ENCODE measurements around the gene CHSY1. TPM values are rescaled to one million over a fixed set of nuclear protein-coding genes. Genes with fewer than 3 reads are reported as not detected.

CHSY1 gene
- total RNA-seq, 4 donors from 2014 or later: 25.6 to 62.8 (median 46.0) TPM

DNA sequence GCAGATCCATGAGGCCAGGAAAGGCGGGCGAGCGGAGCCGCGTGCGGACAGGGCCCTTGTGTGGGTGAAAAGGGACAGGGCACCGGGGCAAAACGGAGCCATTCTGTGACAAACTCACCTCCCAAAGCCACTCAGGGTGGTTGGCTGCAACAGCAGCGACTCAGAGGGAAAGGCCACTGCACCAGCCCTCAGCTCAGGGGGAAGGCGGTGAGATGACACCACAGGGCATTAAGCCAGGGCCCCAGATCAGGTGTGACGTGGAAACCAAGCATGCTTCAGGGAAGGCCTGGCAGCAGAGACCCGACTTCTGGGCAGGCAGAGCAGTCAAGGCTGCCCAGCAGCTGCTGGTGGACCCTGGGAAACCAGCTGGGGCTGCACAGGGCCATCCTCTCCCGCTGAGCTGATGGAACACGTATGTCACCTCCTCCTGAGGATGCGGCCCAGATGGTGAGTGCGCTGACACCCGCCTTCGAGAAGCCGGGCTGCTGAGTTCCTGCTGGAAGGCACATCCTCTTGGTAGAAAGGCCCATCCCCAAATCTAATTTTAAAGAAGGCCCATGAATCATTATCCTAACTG lies 82.3 kb downstream of the CHSY1 start:
- Histone ChIP-seq H3K9me3 (peaks cover 0 to 17% of the 10 kb centered on the region in 2 donors), H3K27ac (peak overlapping the region in 1 of 2 donors; percentile 10), H3K4me1 (no peaks in the 10 kb centered on the region), H3K27me3 (no peaks in the 10 kb centered on the region), H3K4me3 (no peak overlapping the region), H3K36me3 (no peaks in the 10 kb centered on the region)
- intact Hi-C loops (cut with DNase I; ENCODE audit: low total_unique reads): no loop called here
- no peak for DNase-seq
- TF ChIP-seq CTCF (IDR thresholded peaks at IDR 0.05) (no peak), POLR2A (IDR thresholded peaks at IDR 0.05) (no peak)

GRCh38 chr15:101168898-101169494 lies 82.9 kb downstream of the CHSY1 start:
- no peak for DNase-seq
- Histone ChIP-seq H3K9me3 (peaks cover 0 to 17% of the 10 kb centered on the region in 2 donors), H3K36me3 (no peaks in the 10 kb centered on the region), H3K4me3 (no peak overlapping the region), H3K4me1 (no peaks in the 10 kb centered on the region), H3K27me3 (no peaks in the 10 kb centered on the region), H3K27ac (peak overlapping the region; percentile 78 to 86)
- TF ChIP-seq CTCF (IDR thresholded peaks at IDR 0.05) (no peak), POLR2A (IDR thresholded peaks at IDR 0.05) (no peak)
- intact Hi-C loops (cut with DNase I; ENCODE audit: low total_unique reads): no loop called here

DNA sequence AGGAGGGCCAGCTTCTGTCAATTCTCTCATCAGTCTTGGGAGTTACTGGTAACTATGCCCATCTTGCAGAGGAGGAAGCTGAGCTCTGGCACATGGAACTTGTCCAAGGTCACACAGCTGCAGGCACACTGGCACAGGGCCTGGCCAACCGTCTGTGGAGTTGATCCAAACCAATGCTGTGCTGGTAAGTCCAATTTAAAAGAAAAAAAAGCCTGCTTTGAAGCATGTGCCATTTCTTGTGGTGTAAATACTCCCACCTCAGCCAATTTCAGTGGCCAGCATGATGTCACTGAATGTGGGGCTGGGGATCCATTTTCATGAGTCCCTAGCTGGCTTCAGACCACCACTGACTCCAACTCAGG lies 83.4 kb downstream of the CHSY1 start:
- H3K4me3 ChIP-seq: no peak overlapping the region
- DNase-seq: peak in 1 of 2 donors; percentile 38
- peak overlapping the region; percentile 78 to 86 for H3K27ac ChIP-seq
- no peaks in the 10 kb centered on the region for H3K4me1 ChIP-seq
- no peaks in the 10 kb centered on the region for H3K36me3 ChIP-seq
- no peak for TF ChIP-seq CTCF (IDR thresholded peaks at IDR 0.05)
- no peak for TF ChIP-seq POLR2A (IDR thresholded peaks at IDR 0.05)
- H3K9me3 ChIP-seq: peaks cover 0 to 17% of the 10 kb centered on the region in 2 donors
- no peaks in the 10 kb centered on the region for H3K27me3 ChIP-seq
- intact Hi-C loops (cut with DNase I; ENCODE audit: low total_unique reads): no loop called here

DNA sequence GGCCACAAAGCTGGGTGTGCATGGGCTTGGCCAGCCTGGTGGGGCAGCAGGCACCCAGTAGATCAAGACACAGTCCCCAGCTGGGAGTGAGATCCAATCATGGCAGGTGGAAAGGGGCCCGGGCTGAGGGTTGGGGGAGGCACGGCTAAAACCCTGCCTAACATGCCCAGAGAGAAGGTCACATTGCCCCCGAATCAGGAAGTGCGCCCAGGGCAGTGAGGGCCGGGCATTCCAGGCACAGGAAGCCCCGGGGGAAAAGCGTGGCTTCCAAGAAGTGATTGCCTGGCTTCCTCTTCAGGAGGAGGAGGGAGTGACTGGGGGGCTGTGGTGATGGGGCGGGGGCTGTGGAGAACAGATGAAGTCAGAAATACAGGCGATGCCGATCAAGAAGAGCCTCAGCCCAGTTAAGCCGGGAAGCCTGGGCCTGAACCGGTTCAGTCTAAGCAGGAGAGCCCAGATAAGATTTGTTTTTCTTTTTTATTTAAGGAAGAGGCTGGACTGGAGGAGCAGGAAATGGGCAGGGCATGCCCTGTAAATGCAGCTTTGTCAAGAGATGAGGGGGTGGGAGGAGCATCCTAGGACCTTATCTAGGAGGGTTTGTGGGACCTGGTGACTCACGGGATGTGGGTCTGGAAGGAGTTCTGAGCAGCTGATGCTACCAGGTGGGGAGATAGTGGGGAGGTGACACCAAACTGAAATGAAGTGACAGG lies 83.9 kb downstream of the CHSY1 start:
- intact Hi-C loops (cut with DNase I; ENCODE audit: low total_unique reads): no loop called here
- no peaks in the 10 kb centered on the region for H3K4me1 ChIP-seq
- DNase-seq: peak; percentile 47 to 75
- H3K9me3 ChIP-seq: peaks cover 0 to 17% of the 10 kb centered on the region in 2 donors
- no peaks in the 10 kb centered on the region for H3K36me3 ChIP-seq
- H3K4me3 ChIP-seq: peak overlapping the region in 1 of 2 donors; percentile 16
- peak overlapping the region; percentile 78 to 86 for H3K27ac ChIP-seq
- H3K27me3 ChIP-seq: no peaks in the 10 kb centered on the region
- no peak for TF ChIP-seq CTCF (IDR thresholded peaks at IDR 0.05)
- TF ChIP-seq POLR2A (IDR thresholded peaks at IDR 0.05): no peak

DNA sequence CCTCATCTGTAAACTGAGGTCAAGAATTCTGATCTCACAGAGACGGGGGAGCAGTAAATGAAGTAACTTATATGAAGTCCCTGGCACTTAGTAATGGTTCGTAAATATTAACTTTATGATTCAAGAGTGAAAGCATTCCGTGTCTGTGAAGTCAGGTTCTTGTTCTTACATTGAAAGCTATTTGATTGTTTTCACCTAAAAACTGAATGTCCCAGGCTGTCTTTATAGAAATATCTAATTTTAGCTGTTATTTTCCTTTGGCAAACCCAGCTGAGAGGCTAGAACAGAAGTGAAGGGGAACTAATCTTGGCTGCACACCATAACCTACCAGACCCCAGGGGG lies 84.5 kb downstream of the CHSY1 start:
- Histone ChIP-seq H3K4me3 (peak overlapping the region in 1 of 2 donors; percentile 16), H3K27ac (peak overlapping the region; percentile 78 to 86), H3K36me3 (no peaks in the 10 kb centered on the region), H3K4me1 (no peaks in the 10 kb centered on the region), H3K9me3 (peaks cover 0 to 17% of the 10 kb centered on the region in 2 donors), H3K27me3 (no peaks in the 10 kb centered on the region)
- TF ChIP-seq POLR2A (IDR thresholded peaks at IDR 0.05) (no peak), CTCF (IDR thresholded peaks at IDR 0.05) (no peak)
- intact Hi-C loops (cut with DNase I; ENCODE audit: low total_unique reads): no loop called here
- DNase-seq: no peak

All from uterus (tissue), 4 donors.